Activated naive CD4-positive, alpha-beta T cell treated with Interleukin-2 at 50 U/mL for 16 hours (primary cell): ENCODE data around the gene UBE2B.
A peak's percentile ranks its signal among the peaks of the same experiment; 100 is the strongest.
"Not testable (repeated sequence)": the region's sequence is repeated elsewhere in the genome, so short reads cannot be mapped to it uniquely, and the experiment has no call there.

Source experiments
- DNase-seq: peaks from one replicate; pipeline ENCODE4 v3.0.0-alpha.2; 2020

UBE2B gene

DNA sequence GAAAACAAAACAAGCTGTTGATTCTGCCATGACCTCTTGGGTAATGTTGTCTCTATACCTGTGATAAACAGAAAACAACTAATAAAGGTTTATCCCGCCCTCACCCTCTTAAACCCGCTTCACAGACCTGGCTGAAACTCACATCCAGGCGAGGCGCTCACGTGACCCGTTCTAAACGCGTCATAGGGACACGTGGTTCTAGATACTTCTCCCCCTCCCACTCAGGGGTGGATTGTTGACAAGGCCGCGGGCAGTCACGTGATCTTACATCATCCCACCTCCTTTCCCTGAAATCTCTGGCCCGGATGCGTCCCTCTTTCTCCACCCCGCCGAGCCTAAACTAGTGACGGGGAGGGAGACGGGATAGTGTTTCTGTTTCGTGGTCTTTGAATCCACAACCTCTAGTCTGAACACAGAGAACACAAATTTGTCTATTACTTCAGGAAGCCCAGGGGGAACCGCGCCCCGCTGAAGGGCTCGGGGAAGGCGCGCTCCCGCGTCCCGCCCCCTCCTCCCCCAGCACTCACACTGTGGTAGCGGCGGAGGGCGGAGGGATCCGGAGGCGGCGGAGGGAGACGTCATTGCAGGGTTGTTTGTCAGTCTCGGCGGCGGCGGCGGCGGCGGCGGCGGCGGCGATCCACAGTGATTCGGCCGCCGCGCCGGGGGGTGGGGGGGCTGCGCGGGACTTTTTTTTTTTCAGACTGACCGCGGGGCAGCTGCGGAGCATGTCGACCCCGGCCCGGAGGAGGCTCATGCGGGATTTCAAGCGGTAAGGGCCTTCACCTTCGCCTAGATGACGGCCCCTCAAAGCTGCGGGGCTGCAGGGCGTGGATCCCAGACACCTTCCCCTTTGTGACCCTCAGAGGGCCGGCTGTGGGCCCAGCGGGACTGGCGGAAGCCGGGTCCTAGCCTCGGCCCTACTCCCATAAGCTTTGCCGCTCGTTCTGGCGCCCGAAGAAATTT is at the start of gene UBE2B:
Gene UBE2B (plus strand): TSS at position 699 of the 963 bp plus-strand sequence. CDS start 27 bp downstream, at position 726.
- peak; percentile 97 for DNase-seq

DNA sequence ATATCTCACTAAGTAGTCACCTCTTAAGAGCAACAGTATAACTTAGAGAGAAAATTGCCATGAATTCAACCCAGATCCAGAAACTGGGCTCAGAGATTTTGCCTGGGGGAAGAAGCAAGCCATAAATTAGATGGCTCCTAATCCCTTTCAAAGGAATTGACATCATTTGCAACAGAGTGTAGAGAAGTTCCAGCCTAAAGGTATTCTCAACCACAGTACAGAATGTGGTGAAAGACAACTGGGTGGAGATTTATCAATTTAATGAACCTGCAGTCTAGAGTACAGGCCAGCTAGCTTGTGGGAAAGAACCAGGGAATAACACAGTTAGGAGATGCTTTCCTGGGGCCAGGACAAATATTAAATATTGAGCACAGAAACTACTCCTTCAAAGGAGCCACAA is 44.0 kb upstream of the UBE2B start:
- no peak for DNase-seq

DNA sequence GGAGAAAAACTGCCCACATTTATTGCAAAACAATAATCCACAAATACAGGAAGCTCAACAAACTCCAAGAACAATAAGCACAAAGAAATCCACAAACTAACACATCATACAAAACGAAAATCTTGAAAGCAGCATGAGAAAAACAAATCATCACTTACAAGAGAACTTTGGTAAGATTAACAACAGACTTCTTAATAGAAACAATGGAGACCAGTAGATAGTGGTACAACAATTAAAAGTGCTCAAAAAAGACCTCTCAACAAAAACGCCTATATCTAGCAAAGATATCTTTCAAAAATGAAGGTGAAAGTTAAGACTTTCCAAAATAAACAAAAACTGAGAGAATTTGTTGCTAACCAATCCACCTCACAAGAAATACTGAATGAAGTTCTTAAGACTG is 42.8 kb upstream of the UBE2B start:
- no peak for DNase-seq

DNA sequence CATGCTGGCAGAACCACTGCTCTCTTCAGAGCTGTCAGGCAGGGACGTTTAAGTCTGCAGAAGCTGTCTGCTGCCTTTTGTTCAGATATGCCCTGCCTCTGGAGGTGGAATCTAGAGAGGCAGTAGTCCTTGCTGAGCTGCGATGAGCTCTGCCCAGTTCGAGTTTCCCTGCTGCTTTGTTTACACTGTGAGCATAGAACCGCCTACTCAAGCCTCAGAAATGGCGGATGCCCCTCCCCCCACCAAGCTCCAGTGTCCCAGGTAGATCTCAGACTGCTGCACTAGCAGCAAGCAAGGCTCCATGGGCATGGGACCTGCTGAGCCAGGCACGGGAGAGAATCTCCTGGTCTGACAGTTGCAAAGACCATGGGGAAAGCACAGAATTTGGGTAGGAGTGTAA is 34.5 kb upstream of the UBE2B start:
- not testable (repeated sequence) for DNase-seq

DNA sequence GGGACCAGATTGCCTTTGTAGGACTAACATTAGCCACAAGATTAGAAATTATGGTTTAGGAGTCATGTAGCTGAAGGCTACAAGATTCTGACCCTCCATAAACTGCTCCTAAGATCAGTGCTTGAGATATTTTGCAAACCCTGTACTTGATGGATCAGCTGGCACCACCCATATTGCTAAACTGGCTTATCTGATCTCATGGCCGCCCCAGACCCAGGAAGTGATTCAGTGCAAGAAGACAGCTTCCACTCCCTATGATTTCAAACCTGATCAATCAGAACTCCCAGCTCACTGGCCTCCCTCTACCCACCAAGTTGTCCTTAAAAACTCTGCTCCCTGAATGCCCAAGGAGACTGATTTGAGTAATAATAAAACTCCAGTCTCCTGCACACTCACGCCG is 27.9 kb upstream of the UBE2B start:
- DNase-seq, result not testable (repeated sequence)

DNA sequence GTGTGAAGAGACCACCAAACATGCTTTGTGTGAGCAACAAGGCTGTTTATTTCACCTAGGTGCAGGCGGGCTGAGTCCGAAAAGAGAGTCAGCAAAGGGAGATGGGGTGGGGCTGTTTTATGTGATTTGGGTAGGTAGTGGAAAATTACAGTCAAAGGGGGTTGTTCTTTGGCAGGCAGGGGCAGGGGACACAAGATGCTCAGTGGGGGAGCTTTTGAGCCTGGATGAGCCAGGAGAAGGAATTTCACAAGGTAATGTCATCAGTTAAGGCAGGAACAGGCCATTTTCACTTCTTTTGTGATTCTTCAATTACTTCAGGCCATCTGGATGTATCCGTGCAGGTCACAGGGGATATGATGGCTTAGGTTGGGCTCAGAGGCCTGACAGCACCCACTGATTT is 25.9 kb upstream of the UBE2B start:
- not testable (repeated sequence) for DNase-seq

DNA sequence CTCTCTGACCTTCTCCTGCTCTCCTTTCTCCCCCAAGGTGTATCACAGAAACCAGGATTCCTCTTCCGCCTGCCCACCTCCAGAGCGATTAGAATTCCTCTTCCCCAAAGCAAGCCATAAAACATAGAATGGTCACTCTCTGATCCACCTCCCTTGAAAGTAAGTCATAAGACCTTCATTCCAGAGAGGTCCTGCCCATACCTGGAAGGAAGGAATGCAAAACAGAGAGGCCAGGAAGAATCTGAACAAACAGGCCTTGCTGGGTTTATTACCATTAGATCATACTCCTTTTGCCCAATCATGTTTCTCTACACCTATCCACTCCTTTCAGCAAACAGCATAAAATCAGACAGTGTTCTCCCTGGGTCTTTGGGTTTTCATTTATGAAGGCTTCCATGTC is 25.4 kb upstream of the UBE2B start:
- DNase-seq, result no peak

DNA sequence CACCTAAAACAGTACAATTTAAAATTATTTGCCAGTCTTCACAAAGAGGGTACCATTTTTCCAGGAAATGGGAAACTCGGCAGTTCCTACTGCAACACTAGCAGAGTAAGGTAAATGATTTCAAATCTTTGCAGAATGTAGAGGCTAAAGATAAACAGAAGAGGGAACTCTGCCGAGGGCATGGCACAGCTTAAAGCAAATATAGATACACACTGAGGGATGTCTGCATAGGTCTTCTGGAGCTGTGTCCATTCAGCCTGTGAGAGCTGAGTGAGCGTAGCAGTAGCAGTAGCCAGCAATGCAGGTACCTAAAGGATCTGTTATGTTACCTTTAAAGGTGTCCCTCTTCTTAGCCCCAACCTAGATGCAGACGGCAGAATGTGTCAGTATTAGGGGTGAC is 21.9 kb upstream of the UBE2B start:
- no peak for DNase-seq

DNA sequence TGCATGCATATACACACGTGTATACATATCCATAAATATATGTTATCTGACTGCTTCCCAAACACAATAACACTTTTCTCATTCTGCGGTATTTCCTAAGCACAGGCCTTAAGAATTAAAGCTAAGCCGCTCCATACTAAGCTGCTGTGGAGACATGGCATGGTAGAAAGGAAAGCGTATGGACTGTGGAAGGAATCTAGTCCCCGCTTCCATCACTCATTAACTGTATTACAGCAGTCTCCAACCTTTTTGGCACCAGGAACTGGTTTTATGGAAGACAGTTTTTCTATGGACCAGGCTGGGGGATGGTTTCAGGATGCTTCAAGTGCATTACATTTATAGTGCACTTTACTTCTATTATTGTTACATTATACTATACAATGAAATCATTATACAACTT is 15.7 kb upstream of the UBE2B start:
- no peak for DNase-seq

DNA sequence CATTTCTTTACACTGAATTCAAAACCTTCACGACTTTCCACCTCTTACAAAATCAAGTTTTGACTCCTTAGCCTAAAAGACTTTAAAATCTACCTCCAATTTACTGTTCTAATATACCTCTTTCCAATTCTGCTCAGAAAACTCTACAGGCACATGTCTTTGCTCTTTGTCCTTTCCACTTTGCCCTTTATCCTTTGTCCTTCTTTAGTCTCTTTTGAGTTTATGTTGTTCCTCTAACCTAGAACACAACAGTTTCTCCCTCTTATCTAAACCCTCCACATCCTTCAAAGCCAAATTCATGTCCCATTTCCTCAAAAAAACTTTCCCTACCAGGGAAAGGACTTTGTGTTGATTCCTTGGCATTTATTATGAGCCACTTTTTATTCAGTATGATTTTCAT is 5.8 kb upstream of the UBE2B start:
- no peak for DNase-seq

DNA sequence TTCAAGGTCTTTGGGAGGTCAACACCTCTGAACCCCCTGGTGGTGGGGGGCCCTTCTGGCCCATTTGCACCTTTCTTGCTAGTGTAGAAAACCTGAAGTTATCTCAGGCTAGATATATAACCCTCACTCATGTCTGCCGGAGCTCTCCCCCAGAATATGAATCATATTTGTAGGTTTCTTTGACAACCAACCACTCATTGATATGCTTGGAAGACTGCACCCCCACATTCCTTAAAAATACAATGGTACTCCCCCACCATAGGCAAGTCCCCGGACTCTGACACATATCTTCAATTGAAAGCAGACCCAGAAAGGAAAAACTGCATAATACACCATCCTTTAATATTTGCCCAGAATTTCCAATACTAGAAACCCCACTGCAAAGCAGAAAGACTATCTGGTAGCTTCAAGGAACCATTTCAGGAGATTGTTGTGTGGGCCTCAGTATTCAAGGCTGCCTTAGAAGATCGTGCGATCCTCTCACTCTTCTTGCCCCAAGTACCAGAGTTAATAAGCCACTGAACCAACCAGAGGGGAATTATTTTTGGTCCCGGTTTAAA is 978 bp upstream of the UBE2B start:
- peak; percentile 18 for DNase-seq

DNA sequence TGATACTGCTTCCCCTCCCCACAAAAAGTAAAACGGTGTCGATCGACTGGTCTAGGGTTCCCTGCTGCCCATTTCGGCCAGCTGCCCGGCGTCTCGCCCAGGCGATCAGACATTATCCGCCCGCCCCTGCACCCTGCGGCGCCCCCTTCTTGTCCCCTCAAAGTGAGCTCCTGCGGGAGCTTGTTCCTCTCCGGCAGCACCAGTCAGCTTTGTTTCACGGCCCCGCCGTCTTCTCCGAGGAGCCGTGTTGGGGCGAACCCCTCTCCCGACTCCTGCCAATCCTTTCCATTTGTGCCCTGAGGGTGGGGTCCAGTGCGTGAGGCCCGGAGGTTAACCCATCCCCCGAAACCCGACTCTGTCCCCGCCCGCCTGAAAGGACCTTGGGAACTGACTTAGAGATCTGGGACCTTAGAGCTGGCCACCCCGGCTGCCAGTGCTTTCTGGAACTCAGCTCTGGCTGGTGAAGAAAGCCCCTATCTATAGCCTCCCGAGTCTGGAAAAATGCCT is 518 bp downstream of the UBE2B start:
- peak; percentile 45 for DNase-seq

DNA sequence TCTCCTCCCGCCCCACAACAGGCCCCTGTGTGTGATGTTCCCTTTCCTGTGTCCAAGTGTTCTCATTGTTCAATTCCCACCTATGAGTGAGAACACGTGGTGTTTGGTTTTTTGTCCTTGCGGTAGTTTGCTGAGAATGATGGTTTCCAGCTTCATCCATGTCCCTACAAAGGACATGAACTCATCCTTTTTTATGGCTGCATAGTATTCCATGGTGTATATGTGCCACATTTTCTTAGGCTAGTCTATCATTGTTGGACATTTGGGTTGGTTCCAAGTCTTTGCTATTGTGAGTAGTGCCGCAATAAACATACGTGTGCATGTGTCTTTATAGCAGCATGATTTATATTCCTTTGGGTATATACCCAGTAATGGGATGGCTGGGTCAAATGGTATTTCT is 2.3 kb downstream of the UBE2B start:
- not testable (repeated sequence) for DNase-seq

DNA sequence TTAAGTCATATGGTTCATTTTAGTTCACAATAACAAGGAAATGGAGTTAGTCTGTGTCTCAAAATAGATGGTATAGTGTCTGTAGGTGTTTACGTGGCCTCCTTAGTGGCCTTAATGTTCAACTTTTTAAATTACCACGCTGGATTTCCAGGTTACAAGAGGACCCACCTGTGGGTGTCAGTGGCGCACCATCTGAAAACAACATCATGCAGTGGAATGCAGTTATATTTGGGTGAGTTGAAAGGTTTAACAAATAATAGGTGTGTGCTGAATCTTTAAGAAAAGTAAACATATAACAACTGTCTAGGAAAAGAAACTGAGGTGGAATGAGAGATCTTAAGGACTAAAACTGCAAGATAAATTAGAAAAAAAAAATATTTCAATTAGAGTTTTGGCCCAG is 2.9 kb downstream of the UBE2B start:
- DNase-seq, result no peak

DNA sequence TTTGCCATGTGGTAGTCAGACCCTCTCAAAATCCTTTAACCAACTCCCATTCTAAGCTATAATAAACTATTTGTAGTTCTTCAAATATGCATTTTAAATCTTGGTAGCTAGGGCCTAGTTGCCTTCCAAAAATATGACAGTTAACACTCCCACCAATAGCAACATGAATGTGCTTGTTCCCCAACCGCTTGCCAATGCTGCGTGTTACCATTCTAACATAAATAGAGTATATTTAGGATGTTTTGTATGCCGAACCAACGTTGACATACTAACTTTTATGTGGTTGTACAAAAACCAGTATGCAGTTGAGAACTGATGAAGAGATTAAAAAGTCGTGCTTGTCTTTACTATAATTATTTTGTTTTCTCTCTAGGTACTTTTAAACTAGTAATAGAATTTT is 9.0 kb downstream of the UBE2B start:
- no peak for DNase-seq

DNA sequence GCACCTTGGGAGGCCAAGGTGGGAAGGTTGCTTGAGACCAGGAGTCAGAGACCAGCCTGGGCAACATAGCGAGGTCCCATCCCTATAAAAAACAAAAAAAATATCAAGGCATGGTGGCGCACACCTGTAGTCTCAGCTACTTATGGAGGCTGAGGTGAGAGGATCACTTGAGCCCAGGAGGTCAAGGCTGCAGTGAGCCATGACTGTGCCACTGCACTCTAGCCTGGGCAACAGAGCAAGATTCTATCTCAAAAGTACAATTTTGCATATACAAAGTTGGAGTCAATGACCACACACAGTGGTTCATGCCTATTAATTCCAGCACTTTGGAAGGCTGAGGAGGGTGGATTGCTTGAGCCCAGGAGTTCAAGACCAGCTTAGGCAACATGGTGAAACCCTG is 10.8 kb downstream of the UBE2B start:
- not testable (repeated sequence) for DNase-seq

DNA sequence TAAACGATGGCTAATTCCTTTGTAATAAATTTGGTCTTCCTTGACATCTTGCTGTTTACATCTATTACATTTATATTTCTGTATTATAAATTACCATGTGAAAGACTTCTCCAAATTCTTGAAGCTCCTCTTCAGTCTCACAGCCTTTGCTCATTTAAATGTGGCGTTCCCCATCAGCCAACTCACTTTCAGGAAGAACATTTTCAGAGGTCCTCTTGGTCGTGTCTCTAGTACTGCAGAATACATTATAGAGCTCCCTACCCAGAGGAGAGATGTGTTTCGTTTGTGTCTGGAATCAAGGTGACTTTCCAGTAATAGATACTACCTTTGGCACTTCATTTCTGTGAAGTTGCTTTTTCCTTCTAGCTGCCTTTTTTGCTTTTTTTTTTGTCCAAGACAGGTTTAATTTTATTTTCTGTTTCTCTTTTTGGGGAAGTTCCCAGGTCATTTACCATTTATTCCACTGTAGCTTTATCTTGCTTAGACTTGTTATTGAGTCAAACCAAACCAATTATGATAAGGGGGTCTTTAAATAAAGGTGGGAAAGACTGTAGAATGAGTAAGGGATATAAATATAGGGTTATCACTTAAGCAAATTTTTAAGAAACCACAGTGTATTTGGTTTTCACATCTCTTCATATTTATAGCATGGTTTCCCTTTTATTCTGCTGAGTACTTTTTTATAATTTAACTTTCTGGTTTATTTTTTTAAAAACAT is 12.8 kb downstream of the UBE2B start:
- DNase-seq, result no peak

DNA sequence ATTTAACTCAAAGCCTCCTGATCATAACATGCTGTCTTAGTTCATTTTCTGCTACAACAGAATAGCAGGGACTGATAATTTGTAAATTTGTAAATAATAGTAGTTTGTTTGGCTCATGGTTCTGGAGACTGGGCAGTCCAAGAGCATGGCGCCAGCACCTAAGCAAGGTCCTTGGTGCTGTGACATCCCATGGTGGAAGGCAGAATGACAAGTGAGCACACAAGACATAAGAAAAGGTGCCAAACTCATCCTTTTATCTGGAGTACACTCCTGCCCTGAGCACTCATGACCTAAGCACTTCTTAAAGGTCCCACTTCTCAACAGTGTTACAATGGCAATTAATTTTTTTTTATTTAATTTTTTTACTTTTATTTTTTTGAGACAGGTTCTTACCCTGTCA is 16.1 kb downstream of the UBE2B start:
- DNase-seq, result no peak

DNA sequence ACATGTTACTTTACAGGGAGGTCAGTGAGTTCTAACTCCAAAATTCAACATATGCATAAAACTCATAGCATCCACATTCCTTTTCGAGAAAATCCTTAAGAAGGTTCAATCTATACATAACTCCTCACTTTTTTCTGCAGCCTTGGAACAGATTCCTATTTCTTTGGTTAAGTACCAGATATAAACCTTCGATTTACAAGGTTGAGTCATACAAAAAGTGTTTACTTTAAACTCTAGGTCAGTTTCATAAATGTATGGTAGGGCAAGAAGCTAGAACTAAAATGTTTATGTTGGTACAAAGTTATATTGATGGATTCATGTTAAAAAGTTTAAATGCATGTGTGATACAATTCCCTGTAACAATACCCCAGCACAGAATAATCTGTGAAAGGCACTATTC is 20.9 kb downstream of the UBE2B start:
- no peak for DNase-seq

DNA sequence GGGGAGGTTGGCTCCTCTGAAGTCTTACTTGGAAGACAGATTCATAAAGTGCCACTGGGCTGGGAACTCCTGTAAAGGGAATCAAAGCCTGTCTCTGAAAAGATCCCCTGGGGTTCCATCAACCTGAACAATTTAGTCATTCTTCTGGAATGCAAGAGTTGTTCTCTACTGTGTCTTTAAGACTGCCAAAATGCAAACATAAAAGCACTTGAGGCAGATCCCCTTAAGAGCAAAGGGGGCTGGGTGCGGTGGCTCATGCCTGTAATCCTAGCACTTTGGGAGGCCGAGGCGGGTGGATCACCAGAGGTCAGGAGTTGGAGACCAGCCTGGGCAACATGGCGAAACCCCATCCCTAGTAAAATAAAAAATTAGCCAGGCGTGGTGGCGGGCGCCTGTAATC is 23.6 kb downstream of the UBE2B start:
- DNase-seq, result no peak

DNA sequence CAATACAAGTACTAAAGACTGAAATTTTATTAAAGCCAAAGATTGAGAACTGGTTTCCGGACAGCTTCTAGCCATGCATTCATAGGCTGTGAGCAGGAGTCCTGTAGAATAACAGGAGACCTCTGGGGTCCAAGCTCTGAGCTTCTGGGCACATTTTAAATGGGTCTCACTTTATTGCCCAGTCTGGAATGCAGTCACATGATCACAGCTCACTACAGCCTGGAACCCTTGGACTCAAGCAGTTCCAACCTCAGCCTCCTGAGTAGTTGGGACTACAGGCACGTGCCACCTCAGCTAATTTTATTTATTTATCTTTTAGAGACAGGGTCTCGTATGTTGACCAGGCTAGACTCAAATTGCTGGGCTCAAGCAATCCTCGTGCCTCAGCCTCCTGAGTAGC is 24.9 kb downstream of the UBE2B start:
- DNase-seq, result no peak

DNA sequence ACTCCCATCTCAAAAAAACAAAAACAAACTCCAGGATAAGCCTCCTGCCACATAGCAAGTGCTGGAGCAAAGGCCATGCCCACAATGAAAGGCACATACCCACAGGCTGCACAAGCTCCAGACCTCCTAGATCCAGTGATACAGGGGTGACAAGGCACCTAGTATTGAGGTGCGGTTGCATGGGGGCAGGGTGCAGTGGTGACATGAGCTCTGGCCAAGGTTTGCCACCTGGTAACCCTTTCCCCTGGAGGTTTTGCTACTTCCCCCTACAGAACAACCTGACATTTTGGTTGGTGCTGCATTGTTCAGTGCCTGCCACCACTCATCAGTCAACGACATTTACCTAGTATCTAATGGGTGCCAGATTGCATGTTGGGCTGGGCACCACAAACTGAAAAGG is 25.8 kb downstream of the UBE2B start:
- no peak for DNase-seq

DNA sequence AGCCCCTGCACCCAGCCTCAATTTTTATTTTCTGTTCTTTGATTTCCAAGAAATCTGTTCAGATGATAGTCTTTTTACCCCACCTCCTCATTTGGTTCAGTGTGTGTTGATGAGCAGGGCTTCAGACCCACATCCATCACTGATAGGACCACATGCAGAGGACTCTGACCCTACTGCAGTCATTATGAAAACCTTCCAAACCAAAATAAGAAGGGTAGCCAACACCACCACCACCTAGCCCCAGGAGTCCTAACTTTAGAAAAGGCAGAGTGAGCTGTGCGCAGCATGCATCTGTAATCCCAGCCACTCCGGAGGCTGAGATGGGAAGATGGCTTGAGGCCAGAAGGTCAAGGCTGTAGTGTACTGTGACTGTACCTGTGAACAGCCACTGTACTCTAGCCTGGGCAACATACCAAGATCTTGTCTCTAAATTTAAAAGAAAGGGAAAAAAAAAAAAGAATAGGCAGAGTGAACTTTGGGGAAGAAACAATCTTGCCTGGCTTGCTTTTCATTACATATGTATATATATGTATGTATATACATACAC is 27.3 kb downstream of the UBE2B start:
- no peak for DNase-seq
